SK-N-MC (cell line): Measurements from ENCODE around the gene SLCO3A1.

ENCODE experiments used
- EZH2 ChIP-seq: fragments of 200-600 bp; sonication (generic); IDR thresholded peaks from one replicate; pipeline ENCODE4 v1.6.1; 2017; ENCODE audit warnings: antibody characterized with exemption
- FOXP2 ChIP-seq: optimal IDR thresholded peaks from 2 replicates; pipeline ENCODE3; 2011; ENCODE audit warnings: mild to moderate bottlenecking, moderate library complexity; ENCODE audit not compliant: insufficient read depth; ENCODE audit errors: extremely low read length, control extremely low read depth
- POLR2AphosphoS5 ChIP-seq: IDR thresholded peaks from 2 replicates; pipeline ENCODE4 v1.6.1; 2012; ENCODE audit warnings: mild to moderate bottlenecking, low read depth, low read length, borderline replicate concordance

- TF ChIP-seq POLR2AphosphoS5 = no peak
- no peak for TF ChIP-seq EZH2
- TF ChIP-seq FOXP2 = no peak
Observed at GRCh38 chr15:92197746-92198145, 344.2 kb downstream of the SLCO3A1 start.
